B cell (primary cell): ENCODE data around the gene SMAP2.

Source experiments
- CTCF ChIP-seq: fragments of 200-600 bp; IDR thresholded peaks from one replicate; pipeline ENCODE4 v1.8.0; 2022; ENCODE audit warnings: antibody characterized with exemption, mild to moderate bottlenecking
- EZH2 ChIP-seq: IDR thresholded peaks from 2 replicates; pipeline ENCODE4 v1.6.1; 2012; ENCODE audit warnings: borderline replicate concordance, low read depth, mild to moderate bottlenecking, moderate library complexity, low read length; ENCODE audit not compliant: insufficient read depth, poor library complexity, severe bottlenecking

DNA sequence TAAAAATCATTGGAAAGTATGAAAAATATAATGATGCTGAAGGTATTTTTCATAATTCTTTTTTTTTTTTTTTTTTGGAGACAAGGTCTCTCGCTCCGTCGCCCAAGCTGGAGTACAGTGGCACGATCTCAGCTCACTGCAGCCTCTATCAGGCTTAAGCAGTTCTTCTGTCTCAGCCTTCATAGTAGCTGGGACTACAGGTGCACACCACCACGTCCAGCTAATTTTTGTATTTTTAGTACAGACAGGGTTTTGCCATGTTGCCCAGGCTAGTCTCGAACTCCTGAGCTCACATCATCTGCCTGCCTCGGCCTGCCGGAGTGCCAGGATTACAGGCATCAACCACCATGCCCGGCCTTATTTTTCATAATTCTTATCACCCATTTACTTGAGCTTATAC is 13.3 kb downstream of the SMAP2 start:
- no peak for TF ChIP-seq CTCF
- no peak for TF ChIP-seq EZH2
